Measurements from ENCODE around the gene JMJD1C. TPM values are rescaled to one million over a fixed set of nuclear protein-coding genes. Genes with fewer than 3 reads are reported as not detected.
"Not testable (repeated sequence)": the region's sequence is repeated elsewhere in the genome, so short reads cannot be mapped to it uniquely, and the experiment has no call there.

Gene JMJD1C
- total RNA-seq, 2 donors from 2014 or later = 84.1 to 91.1 TPM

- DNase-seq (ENCODE audit: low spot score) = no peak
- intact Hi-C loops (cut with DNase I) = no loop called here
Observed at GRCh38 chr10:63414481-63415260, 51.1 kb downstream of the JMJD1C start.

GRCh38 chr10:63413429-63413828, 52.3 kb downstream of the JMJD1C start:
- no peak for DNase-seq (ENCODE audit: low spot score)
- intact Hi-C loops (cut with DNase I) = no loop called here

- DNase-seq (ENCODE audit: low spot score) = no peak
- intact Hi-C loops (cut with DNase I) = no loop called here
Observed at GRCh38 chr10:63412304-63412703, 53.5 kb downstream of the JMJD1C start.

GRCh38 chr10:63410633-63411032, 55.1 kb downstream of the JMJD1C start:
- intact Hi-C loops (cut with DNase I) = no loop called here
- no peak for DNase-seq (ENCODE audit: low spot score)

GRCh38 chr10:63409465-63410027, 56.2 kb downstream of the JMJD1C start:
- intact Hi-C loops (cut with DNase I) = no loop called here
- DNase-seq (ENCODE audit: low spot score) = no peak

GRCh38 chr10:63407136-63407662, 58.6 kb downstream of the JMJD1C start:
- no peak for DNase-seq (ENCODE audit: low spot score)
- intact Hi-C loops (cut with DNase I) = no loop called here

- intact Hi-C loops (cut with DNase I) = no loop called here
- DNase-seq (ENCODE audit: low spot score) = no peak
Observed at GRCh38 chr10:63396133-63396761, 69.5 kb downstream of the JMJD1C start.

- DNase-seq (ENCODE audit: low spot score) = no peak
- intact Hi-C loops (cut with DNase I) = no loop called here
Observed at GRCh38 chr10:63393050-63393449, 72.7 kb downstream of the JMJD1C start.

- intact Hi-C loops (cut with DNase I) = no loop called here
- DNase-seq (ENCODE audit: low spot score) = no peak
Observed at GRCh38 chr10:63392224-63392623, 73.6 kb downstream of the JMJD1C start.

- no peak for DNase-seq (ENCODE audit: low spot score)
- intact Hi-C loops (cut with DNase I) = no loop called here
Observed at GRCh38 chr10:63391812-63392211, 74.0 kb downstream of the JMJD1C start.

- no peak for DNase-seq (ENCODE audit: low spot score)
- intact Hi-C loops (cut with DNase I) = no loop called here
Observed at GRCh38 chr10:63390521-63390920, 75.3 kb downstream of the JMJD1C start.

- DNase-seq (ENCODE audit: low spot score) = no peak
Observed at GRCh38 chr10:63388421-63389031, 77.3 kb downstream of the JMJD1C start.

GRCh38 chr10:63385254-63385653, 80.5 kb downstream of the JMJD1C start:
- intact Hi-C loops (cut with DNase I) = no loop called here

More at GRCh38 chr10:63388421-63389031, 77.3 kb downstream of the JMJD1C start:
- intact Hi-C loops (cut with DNase I) = no loop called here

GRCh38 chr10:63384675-63385074, 81.1 kb downstream of the JMJD1C start:
- DNase-seq (ENCODE audit: low spot score) = no peak
- intact Hi-C loops (cut with DNase I) = no loop called here

More at GRCh38 chr10:63385254-63385653, 80.5 kb downstream of the JMJD1C start:
- DNase-seq (ENCODE audit: low spot score) = no peak

- DNase-seq (ENCODE audit: low spot score) = no peak
- intact Hi-C loops (cut with DNase I) = no loop called here
Observed at GRCh38 chr10:63384001-63384400, 81.8 kb downstream of the JMJD1C start.

- intact Hi-C loops (cut with DNase I) = no loop called here
Observed at GRCh38 chr10:63383141-63383540, 82.6 kb downstream of the JMJD1C start.

GRCh38 chr10:63382066-63382465, 83.7 kb downstream of the JMJD1C start:
- intact Hi-C loops (cut with DNase I) = no loop called here
- DNase-seq (ENCODE audit: low spot score) = no peak

More at GRCh38 chr10:63383141-63383540, 82.6 kb downstream of the JMJD1C start:
- no peak for DNase-seq (ENCODE audit: low spot score)

GRCh38 chr10:63377305-63377661, 88.5 kb downstream of the JMJD1C start:
- intact Hi-C loops (cut with DNase I); DNase-seq (ENCODE audit: low spot score): not testable (repeated sequence)

GRCh38 chr10:63376560-63377304, 89.0 kb downstream of the JMJD1C start:
- intact Hi-C loops (cut with DNase I) = no loop called here
- no peak for DNase-seq (ENCODE audit: low spot score)

All from posterior vena cava (tissue), 2 donors.